Psoas muscle (tissue), 8 donors: ENCODE measurements around the gene ITGB8. TPM values are rescaled to one million over a fixed set of nuclear protein-coding genes. Genes with fewer than 3 reads are reported as not detected.

Experiments used
- ATAC-seq, 4 donors: fragments of 200-7000 bp; cut with Tn5 transposase; one replicate each; pipeline ENCODE4 v1.9.1; 2020; ENCODE audit warnings: moderate library complexity in 3 of 4, mild to moderate bottlenecking in 2 of 4
- DNase-seq, 2 donors: peaks; one replicate each; pipeline ENCODE4 v3.0.0-alpha.2; 2020
- H3K27ac ChIP-seq: fragments of 200-600 bp; one replicate; pipeline ENCODE4 v1.8.0; 2022
- H3K27me3 ChIP-seq, 3 donors: fragments of 200-600 bp in 1 of 3; one replicate each; pipeline versions ENCODE4 v1.6.1 to v1.8.0; 2013 to 2022; ENCODE audit warnings: low read length in 2 of 3, mild to moderate bottlenecking in 2 of 3, moderate library complexity in 1 of 3; ENCODE audit not compliant: insufficient read depth in 3 of 3
- H3K36me3 ChIP-seq, 2 donors: fragments of 200-600 bp in 1 of 2; one replicate each; pipeline versions ENCODE4 v1.6.1 to v1.8.0; 2013 to 2022; ENCODE audit warnings: low read depth in 1 of 2, mild to moderate bottlenecking in 1 of 2, moderate library complexity in 1 of 2; ENCODE audit not compliant: insufficient read depth in 1 of 2
- H3K4me1 ChIP-seq: fragments of 200-600 bp; one replicate; pipeline ENCODE4 v1.8.0; 2022
- H3K4me3 ChIP-seq: fragments of 200-600 bp; one replicate; pipeline ENCODE4 v1.8.0; 2022; ENCODE audit warnings: mild to moderate bottlenecking
- H3K9me3 ChIP-seq: fragments of 200-600 bp; one replicate; pipeline ENCODE4 v1.8.0; 2022
- WGBS, 3 donors: extraction: QIAGEN DNeasy Blood & Tissue Kit; methylation state at CpG; one replicate each; pipeline versions ENCODE4 v1.1.6 to v1.1.7; 2013; 5-methylcytosine and 5-hydroxymethylcytosine counted together
- intact Hi-C, 2 donors: fragments of 100-400 bp; cut with DNase I; formaldehyde crosslinking; loops; one replicate each; pipeline versions ENCODE4 v1.11.0 to v1.14.2; 2022
- polyA plus RNA-seq, 3 donors: library from polyadenylated mRNA; stranded (reverse); fragments of 200-250 nt; gene quantifications; one replicate each; pipeline ENCODE4 v1.2.3, GENCODE V29; 2013
- total RNA-seq, 4 donors: library from RNA; stranded (reverse); fragmentation: NEBNext Ultra II Directional in 2 of 4; extraction: Animal tissue kit (Norgen Biotek cat#: 25700) in 2 of 4; gene quantifications; one replicate each; pipeline versions ENCODE4 v1.2.1 to v1.2.4, GENCODE V29; 2021 to 2023
- TF ChIP-seq, protein P1 (sequence below): fragments of 200-600 bp; IDR thresholded peaks from one replicate; pipeline ENCODE4 v1.8.0; 2022; ENCODE audit warnings: antibody characterized with exemption
- donor health status: healthy with polysubstance abuse.
- donor health status: DM: no; HTN: no; CAD: no; lungs with moderate emphysema.
- donor health status: Bipolar disorder and iron deficiency.
- donor health status: healthy.
- donor health status: DM: yes; HTN: yes; CAD: no.
- donor health status: DM: no; HTN: no; CAD: no.
- donor health status: DM: no; HTN: no; CAD: no.
- donor health status: DM: yes; HTN: yes; CAD: no.

ITGB8 gene
- total and polyA plus RNA-seq, 7 donors = 0.04 to 0.60 (median 0.12) TPM

DNA sequence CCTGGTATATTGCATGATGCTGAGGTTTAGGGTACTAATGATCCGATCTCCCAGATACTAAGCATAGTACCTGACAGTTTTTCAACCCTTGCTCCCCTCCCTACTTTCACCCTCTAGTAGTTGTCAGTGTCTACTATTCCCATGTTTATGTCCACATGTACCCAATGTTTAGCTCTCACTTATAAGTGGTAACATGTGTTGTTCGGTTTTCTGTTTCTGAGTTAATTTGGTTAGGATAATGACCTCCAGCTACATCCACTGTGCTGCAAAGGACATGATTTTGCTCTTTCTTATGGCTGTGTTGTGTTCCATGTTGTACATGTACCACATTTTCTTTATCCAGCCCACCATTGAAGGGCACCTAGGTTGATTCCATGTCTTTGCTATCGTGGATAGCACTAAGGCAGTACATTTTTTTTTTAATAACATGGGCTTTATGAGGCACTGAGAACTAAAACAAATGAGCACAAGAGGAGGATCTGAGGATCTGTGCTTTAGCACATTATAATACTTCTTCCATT lies 28.1 kb downstream of the ITGB8 start:
- H3K4me3 ChIP-seq = no peak overlapping the region
- TF ChIP-seq, protein P1, sequence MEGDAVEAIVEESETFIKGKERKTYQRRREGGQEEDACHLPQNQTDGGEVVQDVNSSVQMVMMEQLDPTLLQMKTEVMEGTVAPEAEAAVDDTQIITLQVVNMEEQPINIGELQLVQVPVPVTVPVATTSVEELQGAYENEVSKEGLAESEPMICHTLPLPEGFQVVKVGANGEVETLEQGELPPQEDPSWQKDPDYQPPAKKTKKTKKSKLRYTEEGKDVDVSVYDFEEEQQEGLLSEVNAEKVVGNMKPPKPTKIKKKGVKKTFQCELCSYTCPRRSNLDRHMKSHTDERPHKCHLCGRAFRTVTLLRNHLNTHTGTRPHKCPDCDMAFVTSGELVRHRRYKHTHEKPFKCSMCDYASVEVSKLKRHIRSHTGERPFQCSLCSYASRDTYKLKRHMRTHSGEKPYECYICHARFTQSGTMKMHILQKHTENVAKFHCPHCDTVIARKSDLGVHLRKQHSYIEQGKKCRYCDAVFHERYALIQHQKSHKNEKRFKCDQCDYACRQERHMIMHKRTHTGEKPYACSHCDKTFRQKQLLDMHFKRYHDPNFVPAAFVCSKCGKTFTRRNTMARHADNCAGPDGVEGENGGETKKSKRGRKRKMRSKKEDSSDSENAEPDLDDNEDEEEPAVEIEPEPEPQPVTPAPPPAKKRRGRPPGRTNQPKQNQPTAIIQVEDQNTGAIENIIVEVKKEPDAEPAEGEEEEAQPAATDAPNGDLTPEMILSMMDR = no peak
- no peak overlapping the region for H3K27ac ChIP-seq
- no peaks in the 10 kb centered on the region for H3K4me1 ChIP-seq
- no peaks in the 10 kb centered on the region for H3K9me3 ChIP-seq
- no peak for DNase-seq
- intact Hi-C loops = no loop called here
- WGBS, 3 donors = 90 to 94% (median 93%) methylated on average over 3 of the region's 3 CpGs
- peaks cover 0 to 4% (median 0%) of the 10 kb centered on the region in 3 donors for H3K27me3 ChIP-seq
- H3K36me3 ChIP-seq = no peaks in the 10 kb centered on the region
- no peak for ATAC-seq

DNA sequence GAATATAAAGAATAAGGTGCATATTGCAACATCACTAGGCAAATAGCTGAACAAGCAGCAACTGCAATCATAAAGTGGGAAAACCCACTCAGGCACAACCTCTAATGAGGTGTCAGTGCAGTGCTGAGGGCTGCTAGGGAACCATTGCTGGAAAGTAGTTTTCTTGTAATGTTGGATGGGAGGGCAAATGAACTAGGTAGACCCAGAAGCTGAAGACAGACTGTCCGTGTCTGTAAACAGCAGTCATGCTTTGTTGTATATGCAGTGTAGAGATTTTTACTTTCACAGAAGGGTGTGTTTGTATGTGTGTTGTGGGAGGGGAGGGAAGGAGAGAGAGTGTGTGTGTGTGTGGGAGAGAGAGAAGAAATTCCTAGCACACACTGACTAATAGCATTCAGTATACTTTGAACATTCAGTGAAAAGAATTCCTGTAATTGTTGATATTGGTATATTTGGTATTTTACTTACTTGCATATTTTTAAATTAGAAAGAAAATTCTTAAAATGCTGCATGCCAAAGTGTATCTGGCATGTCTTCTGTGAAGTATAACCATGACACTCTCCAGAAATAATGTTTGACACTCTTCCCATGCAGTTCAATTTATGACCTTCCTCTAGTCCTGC lies 28.8 kb downstream of the ITGB8 start:
- Histone ChIP-seq H3K27me3 (peaks cover 0 to 4% (median 0%) of the 10 kb centered on the region in 3 donors), H3K27ac (no peak overlapping the region), H3K4me3 (no peak overlapping the region), H3K9me3 (no peaks in the 10 kb centered on the region), H3K4me1 (no peaks in the 10 kb centered on the region), H3K36me3 (no peaks in the 10 kb centered on the region)
- TF ChIP-seq, protein P1 = no peak
- DNase-seq (no peak), ATAC-seq (no peak)
- WGBS, 3 donors = 63 to 82% (median 81%) methylated on average over 1 of the region's 1 CpG
- intact Hi-C loops = no loop called here

DNA sequence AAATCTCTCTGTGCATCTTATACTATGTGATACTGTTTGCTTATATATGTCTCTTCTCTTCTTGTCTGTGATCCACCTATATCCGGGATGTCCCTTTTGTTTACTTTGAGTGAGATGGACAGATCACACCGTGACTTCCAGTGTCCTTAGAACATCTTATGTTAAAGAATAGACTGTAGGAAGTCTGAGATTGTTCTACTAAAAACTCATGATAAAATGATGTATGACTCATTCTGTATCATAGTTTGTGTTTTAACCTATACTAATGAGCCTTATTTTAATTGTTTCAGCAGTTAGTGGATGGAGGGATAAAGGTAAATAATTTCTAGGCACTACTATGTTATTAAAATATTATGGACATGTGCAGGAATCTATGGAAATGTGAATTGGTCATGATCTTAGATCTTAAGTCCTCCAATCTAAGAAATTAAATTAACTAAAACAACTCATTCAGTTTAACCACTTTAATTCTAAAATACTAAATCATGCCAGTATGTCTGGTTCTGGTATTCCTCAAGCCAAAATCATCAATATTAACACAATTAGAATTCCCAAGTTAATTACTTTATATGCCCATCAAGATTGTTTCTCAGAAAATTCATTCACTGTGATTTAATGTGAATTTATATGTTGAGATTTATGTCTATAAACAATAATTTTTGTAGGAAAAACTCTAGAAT lies 32.0 kb downstream of the ITGB8 start:
- TF ChIP-seq, protein P1 = no peak
- H3K9me3 ChIP-seq = no peaks in the 10 kb centered on the region
- intact Hi-C loops = no loop called here
- H3K27ac ChIP-seq = no peak overlapping the region
- 86% methylated on average over 2 of the region's 2 CpGs for WGBS, 3 donors
- ATAC-seq = no peak
- H3K27me3 ChIP-seq = peaks cover 0 to 4% (median 0%) of the 10 kb centered on the region in 3 donors
- no peak overlapping the region for H3K4me3 ChIP-seq
- no peaks in the 10 kb centered on the region for H3K4me1 ChIP-seq
- H3K36me3 ChIP-seq = no peaks in the 10 kb centered on the region
- DNase-seq = no peak

DNA sequence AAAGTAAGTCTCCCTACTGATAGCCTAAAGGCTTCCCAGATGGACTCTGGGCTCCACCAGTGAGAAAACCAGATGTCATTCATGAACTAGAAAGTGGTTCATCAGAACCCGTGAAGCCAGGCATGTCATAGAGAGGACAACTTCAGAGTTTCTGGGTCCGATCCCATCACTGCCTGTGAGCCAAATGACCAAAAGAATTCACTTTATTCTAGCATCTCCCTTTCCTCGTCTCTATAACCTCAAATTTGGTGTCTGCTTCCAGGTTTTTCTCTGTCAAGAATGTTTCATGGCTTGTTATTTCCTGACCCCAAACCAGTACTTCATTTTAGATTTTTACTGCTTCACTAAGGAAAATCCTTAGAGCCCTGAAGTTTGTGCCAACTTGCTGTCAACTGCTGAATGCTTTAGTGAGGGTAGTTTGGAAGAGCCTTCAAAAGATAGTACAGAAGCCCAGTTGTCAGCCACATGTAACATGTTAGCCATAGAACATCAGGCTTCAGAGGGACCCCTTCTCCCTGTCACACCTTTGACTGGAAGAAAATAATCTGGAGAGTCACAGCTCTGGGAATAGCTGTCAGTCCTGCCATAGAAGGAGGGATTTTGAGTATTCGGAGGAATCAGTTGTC lies 34.0 kb downstream of the ITGB8 start:
- Histone ChIP-seq H3K4me3 (no peak overlapping the region), H3K9me3 (no peaks in the 10 kb centered on the region), H3K27ac (no peak overlapping the region), H3K36me3 (no peaks in the 10 kb centered on the region), H3K4me1 (no peaks in the 10 kb centered on the region), H3K27me3 (peaks cover 0 to 4% (median 0%) of the 10 kb centered on the region in 3 donors)
- intact Hi-C loops = no loop called here
- WGBS, 3 donors = 46 to 65% (median 49%) methylated on average over 4 of the region's 4 CpGs
- TF ChIP-seq, protein P1 = no peak
- ATAC-seq (no peak), DNase-seq (no peak)
